Choroid plexus epithelial cell (primary cell): ENCODE measurements around the gene MUC6.

Experiments
- DNase-seq: peaks from one replicate; pipeline ENCODE4 v3.0.0-alpha.2; 2010; ENCODE audit warnings: low read depth
- H3K4me3 ChIP-seq: 2 replicates; pipeline ENCODE4 v1.5.1; 2011; ENCODE audit warnings: low read depth, mild to moderate bottlenecking, control low read depth, low read length, moderate library complexity
- CTCF ChIP-seq: conservative IDR thresholded peaks from 2 replicates; pipeline ENCODE4 v1.5.1; 2011; ENCODE audit warnings: low read depth, mild to moderate bottlenecking, control low read depth, inconsistent platforms, low read length, moderate library complexity

Gene MUC6

GRCh38 chr11:1071571-1072115, 35.1 kb upstream of the MUC6 start:
- no peak for TF ChIP-seq CTCF
- no peak overlapping the region for H3K4me3 ChIP-seq
- no peak for DNase-seq

GRCh38 chr11:1070594-1071462, 34.3 kb upstream of the MUC6 start:
- DNase-seq: no peak
- H3K4me3 ChIP-seq: no peak overlapping the region
- no peak for TF ChIP-seq CTCF

GRCh38 chr11:1069740-1070139, 33.2 kb upstream of the MUC6 start:
- DNase-seq: no peak
- no peak for TF ChIP-seq CTCF

GRCh38 chr11:1067812-1068496, 31.4 kb upstream of the MUC6 start:
- no peak overlapping the region for H3K4me3 ChIP-seq
- no peak for TF ChIP-seq CTCF
- no peak for DNase-seq

More at GRCh38 chr11:1069740-1070139, 33.2 kb upstream of the MUC6 start:
- no peak overlapping the region for H3K4me3 ChIP-seq

- H3K4me3 ChIP-seq: no peak overlapping the region
- no peak for DNase-seq
- TF ChIP-seq CTCF: no peak
Measured at GRCh38 chr11:1064167-1064566, 27.6 kb upstream of the MUC6 start.

- H3K4me3 ChIP-seq: no peak overlapping the region
- TF ChIP-seq CTCF: no peak
- DNase-seq: no peak
Measured at GRCh38 chr11:1062075-1062820, 25.7 kb upstream of the MUC6 start.
